HG02852 (cell line): ENCODE data around the gene NHEJ1.

ENCODE experiments used
- ATAC-seq: cut with Tn5 transposase; IDR thresholded peaks from one replicate; pipeline ENCODE4 v1.9.1; 2021; ENCODE audit warnings: mild to moderate bottlenecking, moderate library complexity; ENCODE audit not compliant: unreplicated experiment

NHEJ1 gene

DNA sequence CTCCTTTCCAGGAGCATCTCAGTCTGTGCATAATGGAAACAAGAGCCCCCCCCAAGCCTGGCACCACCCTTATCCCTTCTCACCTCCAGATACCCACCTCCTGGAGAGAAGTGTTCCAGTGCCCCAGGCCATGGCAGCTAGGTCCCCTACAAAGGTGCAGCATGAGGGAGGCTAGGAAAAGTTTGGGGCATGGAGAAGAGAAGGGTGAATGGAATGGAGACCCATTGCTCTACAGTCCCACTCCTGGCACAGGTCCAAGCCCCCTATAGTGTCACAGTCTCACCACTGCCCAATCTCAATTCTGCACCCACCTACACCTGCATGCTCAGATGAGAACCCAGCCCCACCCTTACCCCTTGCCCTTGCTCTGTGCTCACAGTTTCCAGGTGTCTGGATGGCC lies 8.3 kb upstream of the NHEJ1 start:
- ATAC-seq = no peak

DNA sequence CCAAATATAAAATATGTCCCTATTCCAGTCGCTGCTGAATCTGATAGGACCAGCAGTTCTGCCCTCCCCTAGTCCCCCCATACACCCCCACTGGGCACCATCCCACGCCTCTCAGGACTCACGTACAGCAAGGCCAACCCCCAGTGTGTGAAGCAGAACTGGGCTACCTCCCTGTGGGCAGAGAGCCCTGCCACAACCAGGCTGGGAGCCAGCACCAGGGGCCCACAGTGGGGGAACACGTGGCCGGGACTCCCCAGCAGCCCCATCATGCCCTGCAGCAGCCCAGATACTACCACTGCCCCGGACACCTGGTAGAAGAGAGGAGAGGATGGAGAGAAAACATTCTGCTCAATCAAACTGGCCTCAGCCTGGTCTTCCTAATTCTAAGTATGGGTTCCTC lies 7.9 kb upstream of the NHEJ1 start:
- ATAC-seq = no peak

DNA sequence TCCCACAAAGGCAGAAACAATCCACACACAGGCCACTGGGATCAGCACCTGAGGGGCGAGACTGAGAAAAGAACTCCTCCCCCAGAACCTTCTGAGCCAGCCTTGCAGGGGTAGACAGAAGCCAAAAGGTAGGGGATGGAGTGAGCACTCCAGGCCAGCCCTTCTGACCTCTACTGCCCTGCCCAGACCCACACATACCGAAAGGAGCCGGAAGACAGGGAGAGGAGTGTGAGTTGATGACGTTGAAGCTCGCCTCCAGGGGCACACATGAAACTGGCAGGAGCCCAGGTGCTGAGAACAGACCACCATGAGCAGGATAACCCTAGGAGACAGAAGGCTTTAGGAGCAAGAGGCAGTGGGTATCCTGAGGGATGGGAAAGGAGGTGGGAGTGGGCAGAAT lies 7.4 kb upstream of the NHEJ1 start:
- ATAC-seq = no peak

DNA sequence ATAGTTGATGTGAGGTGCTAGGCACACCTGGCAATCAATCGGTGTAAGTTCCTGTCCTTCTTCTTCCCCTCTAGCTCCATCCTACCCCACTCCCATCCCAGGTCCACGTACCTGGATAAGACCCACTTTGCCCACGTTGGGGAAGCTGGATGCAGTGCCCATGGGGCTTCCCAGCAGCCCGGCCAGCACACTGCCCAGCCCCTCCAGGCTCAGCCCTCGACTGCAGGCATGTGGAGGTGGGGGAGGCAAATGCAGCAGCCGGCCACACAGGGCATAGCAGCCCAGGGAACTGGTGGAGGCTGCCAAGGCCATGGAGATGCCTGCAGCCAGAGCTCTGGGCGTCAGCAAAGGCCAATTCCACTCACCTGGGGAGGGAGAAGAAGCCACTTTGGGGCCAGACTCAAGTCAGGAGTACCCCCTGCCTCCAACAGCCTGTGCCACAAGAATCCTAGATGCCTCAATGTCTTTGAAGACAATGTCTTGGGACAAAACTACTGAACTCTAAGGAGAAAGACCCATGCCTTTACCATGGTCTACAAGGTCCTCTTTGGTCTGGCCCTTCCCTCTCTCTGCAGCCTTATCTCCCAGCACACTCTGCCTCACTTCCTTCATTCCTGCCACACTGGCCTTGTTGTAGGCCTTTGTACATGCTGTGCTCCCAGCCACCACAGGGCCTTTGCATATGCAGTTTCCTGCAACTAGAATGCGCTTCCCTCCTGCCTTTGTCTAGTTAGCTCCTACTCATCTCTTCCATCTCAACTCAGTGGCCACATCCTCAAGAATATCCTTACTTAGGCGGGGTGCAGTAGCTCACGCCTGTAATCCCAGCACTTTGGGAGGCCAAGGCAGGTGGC lies 4.7 kb upstream of the NHEJ1 start:
- no peak for ATAC-seq

DNA sequence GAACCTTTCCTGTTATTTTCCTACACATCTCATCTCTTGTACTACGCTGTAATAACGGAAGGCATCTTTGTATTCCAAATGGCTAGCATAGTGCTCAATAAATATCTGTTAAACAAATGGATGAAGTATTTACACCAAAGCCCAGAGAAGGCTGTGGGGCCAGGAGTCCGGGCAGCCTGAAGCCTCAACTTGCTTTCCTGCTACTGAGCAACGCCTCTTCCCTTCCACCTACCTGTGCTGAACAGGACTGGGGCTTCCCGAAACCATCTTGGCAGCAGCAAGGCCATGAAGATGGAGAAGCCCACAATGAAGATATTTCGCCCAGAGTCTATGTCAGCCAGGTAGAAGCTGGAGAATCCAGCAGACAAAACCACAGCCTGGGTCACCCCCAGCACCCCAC lies 2.5 kb upstream of the NHEJ1 start:
- no peak for ATAC-seq

DNA sequence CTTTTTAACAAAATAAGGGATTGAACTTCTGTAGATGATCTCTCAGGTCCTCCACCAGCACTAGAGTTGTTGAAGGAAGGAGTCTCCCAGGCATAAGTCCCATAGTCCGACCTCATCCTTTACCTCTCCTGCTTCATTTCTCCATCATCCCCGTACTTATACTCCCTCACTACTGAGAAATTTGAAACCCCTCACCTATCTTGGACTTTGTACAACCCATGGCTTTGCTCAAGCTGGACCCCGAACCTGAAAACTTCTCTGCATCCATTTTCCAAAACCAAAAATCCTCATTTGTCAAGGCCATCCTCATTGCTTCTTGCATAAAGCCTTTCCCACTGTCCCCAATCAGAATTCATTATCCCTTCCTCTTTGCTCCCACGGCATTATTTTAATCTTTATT lies 482 bp upstream of the NHEJ1 start:
- no peak for ATAC-seq

DNA sequence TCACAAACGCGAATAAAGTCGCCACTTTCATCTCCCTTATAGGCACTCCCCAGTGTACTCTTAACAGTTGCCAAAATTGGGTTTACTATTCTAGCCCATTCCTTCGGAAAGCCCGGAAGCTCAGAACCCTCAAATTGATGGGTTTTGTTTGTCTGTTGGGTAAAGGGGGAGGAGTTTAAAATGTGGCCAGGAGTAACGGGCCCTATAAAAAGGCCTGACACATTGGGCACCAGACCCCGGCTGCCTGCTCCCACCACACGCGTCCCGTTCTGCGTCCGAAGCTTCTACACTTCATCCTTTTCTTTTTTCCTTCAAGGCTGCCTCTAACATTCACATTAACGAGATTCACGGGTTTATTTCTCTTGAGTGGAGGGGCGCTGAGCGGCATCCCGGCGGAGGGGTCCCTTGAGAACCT lies 837 bp downstream of the NHEJ1 start:
- no peak for ATAC-seq

DNA sequence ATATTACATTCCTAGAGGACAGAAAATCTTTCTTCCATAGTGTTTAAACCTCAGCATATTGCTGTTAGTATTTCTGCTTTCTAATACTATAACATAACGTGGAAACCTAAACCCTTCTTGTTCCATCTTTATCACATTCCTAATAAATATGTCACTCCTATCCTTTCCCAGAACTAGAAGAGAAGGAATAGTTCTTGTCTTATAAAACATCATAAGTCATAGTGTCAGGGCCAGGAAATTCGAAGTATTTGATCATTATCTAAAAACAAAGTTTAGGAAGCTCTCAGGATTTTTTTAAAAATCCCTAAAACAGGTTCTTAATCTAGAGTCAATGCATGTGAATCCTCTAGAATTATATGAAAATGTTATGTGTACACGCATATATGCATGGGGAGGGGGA lies 2.0 kb downstream of the NHEJ1 start:
- ATAC-seq = no peak

DNA sequence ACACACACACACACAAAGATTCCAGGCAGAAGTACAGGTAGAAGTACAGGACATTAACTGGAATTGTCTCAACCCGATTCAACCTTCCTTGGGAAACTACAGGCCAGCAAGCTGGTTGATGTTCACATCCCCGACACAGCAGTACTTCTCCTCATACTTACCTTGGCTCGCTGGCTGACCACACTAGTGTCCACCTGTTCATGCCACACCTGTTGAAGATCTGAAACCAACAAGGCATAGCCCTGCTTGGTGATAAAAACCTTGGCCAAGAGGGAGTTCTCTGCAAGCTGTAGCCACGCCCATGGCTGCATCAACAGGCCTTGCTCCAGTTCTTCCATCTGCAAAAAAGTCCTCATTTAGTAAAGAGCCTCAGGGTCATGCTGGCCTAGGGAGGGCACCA lies 2.6 kb downstream of the NHEJ1 start:
- no peak for ATAC-seq

DNA sequence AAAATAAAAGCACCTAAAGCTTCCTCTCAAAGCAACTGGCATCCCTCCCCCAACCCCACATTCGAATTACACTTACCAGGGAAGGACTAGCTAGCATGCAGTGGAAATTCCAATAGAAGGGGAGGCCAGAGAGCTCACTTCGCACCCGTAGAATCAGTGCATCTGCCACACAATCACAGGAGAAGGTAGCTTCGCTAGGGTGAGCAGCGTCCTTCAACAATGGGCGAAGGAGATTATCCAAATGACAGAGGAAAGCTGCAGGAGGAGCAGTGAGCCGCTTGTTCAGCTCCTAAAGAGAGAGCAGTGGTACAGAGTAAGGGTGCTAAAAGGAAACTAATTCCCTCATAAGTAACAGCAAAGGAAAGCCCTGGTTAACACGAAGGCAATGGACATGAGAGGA lies 3.2 kb downstream of the NHEJ1 start:
- no peak for ATAC-seq

DNA sequence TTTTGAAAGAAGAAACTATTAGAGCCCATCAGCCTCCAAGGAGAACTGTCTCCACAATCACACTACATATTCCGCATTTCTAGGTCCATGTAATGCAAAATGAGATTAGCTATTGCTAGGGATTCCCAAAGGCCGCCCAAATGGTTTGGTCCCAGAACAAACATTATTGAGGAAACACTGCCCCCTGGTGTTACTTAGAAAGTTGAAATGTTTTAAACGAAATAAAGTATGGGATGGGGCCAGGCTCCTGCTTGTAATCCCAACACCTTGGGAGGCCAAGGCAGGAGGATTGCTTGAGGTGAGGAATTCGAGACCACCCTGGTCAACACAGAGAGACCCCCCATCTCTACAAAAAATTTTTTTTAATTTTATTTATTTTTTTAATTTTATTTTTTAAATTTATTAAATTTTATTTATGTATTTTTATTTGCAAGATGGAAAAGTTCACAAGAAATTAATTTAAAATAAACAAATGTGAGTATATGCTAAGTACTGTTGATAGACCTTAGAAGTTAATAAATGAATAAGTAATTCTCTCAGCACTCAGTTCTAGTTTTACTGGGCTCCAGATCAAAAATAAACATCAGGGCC lies 5.5 kb downstream of the NHEJ1 start:
- no peak for ATAC-seq

DNA sequence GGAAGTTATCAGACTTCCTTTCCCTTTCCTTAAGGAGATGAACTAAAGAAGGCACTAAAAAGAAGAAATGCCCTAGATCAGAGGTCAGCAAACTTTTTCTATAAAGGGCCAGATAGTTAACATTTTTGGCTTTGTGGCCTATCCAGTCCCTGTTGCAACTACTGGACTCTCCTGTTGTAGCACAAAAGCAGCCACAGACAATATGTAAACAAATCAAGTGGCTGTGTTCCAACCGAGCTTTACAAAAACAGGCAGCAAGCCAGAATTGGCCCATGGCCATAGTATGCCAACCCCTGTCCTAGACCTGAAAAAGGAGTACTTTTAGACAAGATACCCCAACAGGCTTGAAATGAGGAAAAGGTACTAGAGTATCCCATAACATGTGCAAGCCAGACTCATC lies 10.9 kb downstream of the NHEJ1 start:
- ATAC-seq = no peak

DNA sequence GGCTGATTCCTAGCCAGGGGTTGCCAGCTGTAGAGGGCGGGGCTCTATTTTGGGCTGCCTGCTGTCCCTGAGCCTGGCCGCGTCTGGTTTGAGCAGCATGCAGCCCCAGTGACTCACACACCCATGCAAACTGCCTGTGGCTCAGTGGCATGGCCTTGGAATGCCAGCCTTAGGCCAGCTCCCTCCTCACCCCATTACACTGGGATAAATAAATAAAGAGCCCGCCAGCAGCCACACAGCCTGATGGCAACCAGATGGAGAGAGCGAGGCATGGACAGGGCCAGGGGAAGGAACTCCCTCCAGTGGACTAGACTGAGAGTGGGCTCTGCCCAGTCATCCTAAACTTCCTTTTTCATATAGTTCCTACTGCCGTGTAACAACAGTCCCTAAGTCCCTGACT lies 18.3 kb downstream of the NHEJ1 start:
- ATAC-seq = no peak

DNA sequence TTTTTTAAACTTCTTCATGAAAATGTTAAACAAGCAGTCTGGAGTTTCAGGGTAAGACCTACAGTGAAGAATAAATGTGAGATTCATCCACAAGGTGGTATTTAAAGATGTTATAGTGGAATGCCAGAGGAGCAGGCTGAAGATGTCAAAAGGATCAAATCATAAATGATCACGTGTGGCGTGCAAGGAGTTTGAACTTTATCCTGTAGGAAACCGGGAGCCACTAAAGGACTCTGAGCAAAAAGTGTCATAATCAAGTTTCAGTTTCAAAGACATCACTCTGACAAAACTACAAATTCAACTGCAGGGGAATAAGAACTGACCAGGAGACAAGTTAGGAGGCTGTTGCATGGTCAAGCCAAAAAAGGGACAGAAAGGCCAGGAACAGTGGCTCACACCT lies 19.9 kb downstream of the NHEJ1 start:
- no peak for ATAC-seq

DNA sequence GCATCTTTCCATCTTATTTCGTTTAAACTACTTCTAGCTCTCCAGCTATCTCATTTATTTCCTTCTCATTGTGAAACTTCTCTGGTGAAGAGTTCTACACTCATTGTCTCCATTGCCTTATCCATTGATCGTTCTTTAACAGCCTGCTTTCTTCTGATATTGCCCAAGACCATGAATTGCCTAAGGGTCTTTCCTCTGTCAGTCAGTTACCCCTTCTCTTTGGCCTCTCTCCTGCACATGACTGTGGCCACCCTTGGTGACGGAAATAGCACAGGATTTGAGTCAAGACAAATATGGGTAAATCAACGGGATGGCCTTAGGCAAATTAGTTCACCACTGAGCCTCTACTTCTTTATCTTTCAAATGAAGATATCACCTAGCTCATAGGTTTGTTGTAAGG lies 26.6 kb downstream of the NHEJ1 start:
- no peak for ATAC-seq

DNA sequence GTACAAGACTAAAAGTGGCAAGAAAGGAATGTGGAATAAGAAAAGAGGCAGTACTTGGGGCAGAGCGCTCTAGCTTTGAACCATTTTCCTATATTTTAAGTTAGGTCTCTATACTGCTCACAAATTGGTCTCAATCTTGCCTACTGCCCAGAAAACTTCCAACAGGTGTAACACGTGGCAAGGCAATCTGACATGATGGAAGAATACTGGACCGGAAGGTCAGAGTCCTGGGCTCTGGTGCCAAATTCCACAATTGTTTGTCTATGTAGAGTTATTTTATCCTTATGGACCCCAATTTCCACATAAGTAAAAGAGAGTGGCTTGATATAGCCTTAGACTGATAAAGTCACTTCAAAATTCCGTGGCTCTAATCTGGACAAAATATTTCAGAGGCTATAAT lies 28.9 kb downstream of the NHEJ1 start:
- ATAC-seq = no peak

DNA sequence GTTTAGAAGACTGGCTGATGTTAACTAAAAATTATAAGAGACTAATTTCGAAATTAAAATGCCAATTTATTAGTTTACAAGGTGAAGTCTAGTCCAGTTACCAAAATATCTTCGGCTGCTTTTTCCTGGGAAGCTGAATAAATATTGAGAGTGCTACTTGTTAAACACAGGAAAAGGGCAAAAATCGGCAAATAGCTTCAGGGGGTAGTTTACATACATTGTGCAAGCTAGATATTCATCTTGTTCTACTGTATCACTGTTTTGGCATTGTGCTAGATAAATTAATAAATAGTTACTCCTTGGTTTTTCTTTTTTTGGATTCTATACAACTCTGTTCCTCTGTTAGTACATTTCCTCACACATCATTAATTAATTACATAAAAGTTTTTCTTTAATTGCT lies 29.3 kb downstream of the NHEJ1 start:
- ATAC-seq = no peak

DNA sequence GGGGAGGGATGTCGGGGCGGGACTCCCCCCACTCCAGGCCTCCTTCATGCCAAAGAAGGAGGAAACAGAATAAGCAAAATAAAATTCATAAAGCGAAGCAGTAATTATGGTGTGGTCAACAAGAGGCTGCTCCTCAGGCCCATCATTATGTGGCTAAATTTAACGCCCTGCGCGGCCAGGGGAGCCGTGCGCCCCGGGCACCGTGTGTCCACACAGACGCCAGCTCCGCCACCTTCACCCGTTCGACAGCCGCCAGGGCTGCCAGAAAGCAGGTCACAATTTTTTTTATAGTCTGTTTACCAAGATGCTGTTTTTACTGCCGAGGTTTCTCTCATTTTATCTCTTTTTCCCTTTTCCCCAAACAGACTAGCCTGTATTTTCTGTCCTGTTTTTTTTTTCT lies 31.0 kb downstream of the NHEJ1 start:
- no peak for ATAC-seq

DNA sequence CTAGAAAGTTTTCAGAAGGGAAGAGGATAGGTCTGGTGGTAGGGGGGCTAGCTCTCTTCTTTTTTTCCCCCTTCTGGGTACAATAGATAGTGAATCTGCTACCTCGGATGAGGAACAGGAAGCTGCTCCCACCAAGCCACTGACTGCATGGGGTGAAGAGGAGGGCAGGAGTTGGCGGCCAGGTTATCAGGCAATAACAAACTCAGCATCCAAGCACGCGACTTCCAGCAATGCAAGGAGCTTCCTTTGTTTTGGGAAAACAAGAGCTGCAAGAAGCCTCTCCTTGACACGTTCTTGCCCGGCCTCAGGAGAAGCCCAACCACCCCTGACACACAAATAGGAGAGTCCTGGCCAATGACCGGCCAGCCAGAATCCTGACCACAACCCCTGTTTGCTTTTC lies 32.2 kb downstream of the NHEJ1 start:
- no peak for ATAC-seq

DNA sequence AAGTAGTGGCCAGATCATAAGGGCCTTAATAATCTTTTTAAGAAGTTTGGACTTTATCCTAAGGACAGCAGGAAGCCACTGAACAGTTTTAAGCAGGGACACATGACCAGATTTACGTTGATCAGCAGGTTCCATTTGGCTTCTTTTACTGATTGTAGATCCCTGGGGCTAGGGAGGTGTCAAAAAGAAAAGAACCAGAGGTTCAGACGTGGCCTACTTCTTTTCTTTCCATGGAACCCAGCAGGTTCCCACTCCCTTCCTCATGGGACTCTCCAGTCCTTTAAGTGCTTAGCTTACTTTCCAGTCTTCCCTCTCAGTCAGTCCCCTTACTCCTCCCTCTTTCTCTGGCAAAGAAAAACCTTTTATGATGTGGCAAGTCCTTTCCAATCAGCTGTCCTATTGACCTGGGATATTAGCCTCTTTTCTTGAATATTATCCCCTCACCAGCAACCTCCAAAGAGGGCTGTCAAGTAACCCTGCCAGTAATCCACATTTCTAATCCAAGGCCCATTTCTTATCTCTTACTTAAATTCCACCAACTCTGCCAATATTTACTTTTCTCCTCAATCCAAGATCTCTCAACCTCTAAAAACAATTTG lies 33.5 kb downstream of the NHEJ1 start:
- ATAC-seq = no peak

DNA sequence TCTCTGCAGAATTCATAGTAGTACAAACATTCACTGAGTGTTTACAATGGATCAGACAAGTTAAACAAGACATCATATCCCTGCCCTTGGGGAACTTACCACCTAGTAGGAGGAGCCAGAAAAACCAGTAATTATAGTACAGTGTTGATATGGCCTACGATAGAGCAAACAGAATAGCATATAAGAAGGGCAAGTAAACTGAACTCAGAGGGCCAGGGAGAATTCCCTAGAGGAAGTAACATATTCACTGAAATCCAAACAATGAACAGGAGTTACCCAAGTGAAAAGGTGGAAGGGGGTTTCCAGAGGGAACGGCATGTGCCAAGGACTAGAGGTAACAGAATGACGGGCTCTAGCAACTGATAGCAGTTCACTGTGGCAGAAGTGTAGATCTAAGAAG lies 34.1 kb downstream of the NHEJ1 start:
- ATAC-seq = no peak

DNA sequence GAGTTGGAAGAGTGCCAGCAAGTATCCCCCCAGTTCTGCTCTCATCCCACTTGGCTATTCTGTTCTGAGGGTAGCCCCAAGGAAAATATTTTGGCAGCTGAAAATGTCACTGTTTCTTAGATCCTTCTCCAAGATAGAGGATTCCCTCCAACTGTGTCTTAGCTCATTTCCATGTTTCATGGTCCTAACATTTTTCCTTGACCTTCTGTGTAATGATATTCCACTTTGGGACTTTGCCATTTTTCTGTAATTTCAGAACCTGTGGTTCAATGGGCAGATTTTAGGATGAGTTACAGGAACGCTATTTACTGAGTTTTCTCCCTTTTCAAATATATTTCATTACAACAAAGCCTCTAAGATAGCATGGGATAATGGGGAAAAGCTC lies 34.7 kb downstream of the NHEJ1 start:
- ATAC-seq = no peak
